Neural cell (in vitro differentiated cells): ENCODE data around the gene CEP78.

Experiments used
- EP300 ChIP-seq: fragments of 450-650 bp; conservative IDR thresholded peaks from 2 replicates; pipeline ENCODE4 v1.6.1; 2014; ENCODE audit warnings: antibody characterized with exemption, mild to moderate bottlenecking, moderate library complexity; ENCODE audit not compliant: poor library complexity, severe bottlenecking
- EZH2 ChIP-seq: fragments of 200-600, 300-800 bp; shearing (Covaris generic), sonication (generic); IDR thresholded peaks from 2 replicates; pipeline ENCODE4 v1.6.1; 2014; ENCODE audit warnings: antibody characterized with exemption, low read length, borderline replicate concordance, mild to moderate bottlenecking; ENCODE audit not compliant: insufficient read depth, poor library complexity, severe bottlenecking
- MXI1 ChIP-seq: fragments of 450-650 bp; conservative IDR thresholded peaks from 2 replicates; pipeline ENCODE4 v1.6.1; 2014; ENCODE audit warnings: antibody characterized with exemption, mild to moderate bottlenecking; ENCODE audit not compliant: poor library complexity, severe bottlenecking
- POLR2AphosphoS5 ChIP-seq: IDR thresholded peaks from 2 replicates; pipeline ENCODE4 v1.6.1; 2012
- RAD21 ChIP-seq: fragments of 450-650 bp; conservative IDR thresholded peaks from 2 replicates; pipeline ENCODE4 v1.6.1; 2014; ENCODE audit warnings: antibody characterized with exemption, mild to moderate bottlenecking, moderate library complexity
- SMC3 ChIP-seq: fragments of 450-650 bp; conservative IDR thresholded peaks from 2 replicates; pipeline ENCODE4 v1.6.1; 2014; ENCODE audit warnings: antibody characterized with exemption, mild to moderate bottlenecking, moderate library complexity; ENCODE audit not compliant: poor library complexity
- TAF1 ChIP-seq: IDR thresholded peaks from 2 replicates; pipeline ENCODE4 v1.6.1; 2012; ENCODE audit warnings: low read depth
- TF ChIP-seq, protein P1 (sequence below): fragments of 450-650 bp; IDR thresholded peaks from 2 replicates; pipeline ENCODE4 v1.5.1; 2014; ENCODE audit warnings: antibody characterized with exemption, mild to moderate bottlenecking, moderate library complexity; ENCODE audit not compliant: poor library complexity, severe bottlenecking
- TF ChIP-seq, protein P2 (sequence below): IDR thresholded peaks from 2 replicates; pipeline ENCODE4 v1.6.1; 2012; ENCODE audit warnings: borderline replicate concordance

DNA sequence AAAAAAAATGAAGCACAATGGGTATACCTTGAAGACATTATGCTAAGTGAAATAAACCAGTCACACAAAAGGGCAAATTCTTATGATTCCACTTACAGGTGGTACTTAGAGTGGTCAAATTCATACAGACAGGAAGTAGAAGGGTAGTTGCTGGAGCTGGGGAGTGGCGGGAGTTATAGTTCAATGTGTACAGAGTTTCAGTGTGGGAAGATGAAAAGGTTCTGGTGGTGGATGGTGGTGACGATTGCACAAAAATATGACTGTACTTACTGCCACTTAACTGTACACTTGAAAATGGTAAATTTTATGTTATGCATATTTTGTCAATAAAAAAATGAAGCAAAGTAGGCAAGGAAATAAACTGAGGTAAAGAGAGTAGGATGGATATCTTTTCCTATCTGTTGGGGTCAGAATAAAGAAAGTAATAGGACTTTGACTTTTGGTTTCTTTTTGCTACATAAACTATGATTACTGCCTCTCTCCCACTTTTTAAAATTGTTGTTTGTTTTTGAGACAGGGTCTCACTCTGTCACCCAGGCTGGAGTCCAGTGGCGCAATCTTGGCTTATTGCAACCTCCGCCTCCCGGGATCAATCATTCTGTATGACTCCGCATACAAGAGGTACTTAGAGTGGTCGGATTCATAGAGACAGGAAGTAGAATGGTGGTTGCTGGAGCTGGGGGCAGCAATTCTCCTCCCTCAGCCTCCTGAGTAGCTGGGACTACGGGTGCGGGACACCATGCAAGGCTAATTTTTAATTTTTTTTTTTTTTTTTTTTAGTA, 57.0 kb downstream of the CEP78 start:
- TF ChIP-seq, protein P1, sequence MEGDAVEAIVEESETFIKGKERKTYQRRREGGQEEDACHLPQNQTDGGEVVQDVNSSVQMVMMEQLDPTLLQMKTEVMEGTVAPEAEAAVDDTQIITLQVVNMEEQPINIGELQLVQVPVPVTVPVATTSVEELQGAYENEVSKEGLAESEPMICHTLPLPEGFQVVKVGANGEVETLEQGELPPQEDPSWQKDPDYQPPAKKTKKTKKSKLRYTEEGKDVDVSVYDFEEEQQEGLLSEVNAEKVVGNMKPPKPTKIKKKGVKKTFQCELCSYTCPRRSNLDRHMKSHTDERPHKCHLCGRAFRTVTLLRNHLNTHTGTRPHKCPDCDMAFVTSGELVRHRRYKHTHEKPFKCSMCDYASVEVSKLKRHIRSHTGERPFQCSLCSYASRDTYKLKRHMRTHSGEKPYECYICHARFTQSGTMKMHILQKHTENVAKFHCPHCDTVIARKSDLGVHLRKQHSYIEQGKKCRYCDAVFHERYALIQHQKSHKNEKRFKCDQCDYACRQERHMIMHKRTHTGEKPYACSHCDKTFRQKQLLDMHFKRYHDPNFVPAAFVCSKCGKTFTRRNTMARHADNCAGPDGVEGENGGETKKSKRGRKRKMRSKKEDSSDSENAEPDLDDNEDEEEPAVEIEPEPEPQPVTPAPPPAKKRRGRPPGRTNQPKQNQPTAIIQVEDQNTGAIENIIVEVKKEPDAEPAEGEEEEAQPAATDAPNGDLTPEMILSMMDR, result no peak
- TF ChIP-seq EZH2 (no peak), POLR2AphosphoS5 (no peak), EP300 (no peak), RAD21 (no peak), MXI1 (no peak), SMC3 (no peak), TAF1 (no peak)
- TF ChIP-seq, protein P2, sequence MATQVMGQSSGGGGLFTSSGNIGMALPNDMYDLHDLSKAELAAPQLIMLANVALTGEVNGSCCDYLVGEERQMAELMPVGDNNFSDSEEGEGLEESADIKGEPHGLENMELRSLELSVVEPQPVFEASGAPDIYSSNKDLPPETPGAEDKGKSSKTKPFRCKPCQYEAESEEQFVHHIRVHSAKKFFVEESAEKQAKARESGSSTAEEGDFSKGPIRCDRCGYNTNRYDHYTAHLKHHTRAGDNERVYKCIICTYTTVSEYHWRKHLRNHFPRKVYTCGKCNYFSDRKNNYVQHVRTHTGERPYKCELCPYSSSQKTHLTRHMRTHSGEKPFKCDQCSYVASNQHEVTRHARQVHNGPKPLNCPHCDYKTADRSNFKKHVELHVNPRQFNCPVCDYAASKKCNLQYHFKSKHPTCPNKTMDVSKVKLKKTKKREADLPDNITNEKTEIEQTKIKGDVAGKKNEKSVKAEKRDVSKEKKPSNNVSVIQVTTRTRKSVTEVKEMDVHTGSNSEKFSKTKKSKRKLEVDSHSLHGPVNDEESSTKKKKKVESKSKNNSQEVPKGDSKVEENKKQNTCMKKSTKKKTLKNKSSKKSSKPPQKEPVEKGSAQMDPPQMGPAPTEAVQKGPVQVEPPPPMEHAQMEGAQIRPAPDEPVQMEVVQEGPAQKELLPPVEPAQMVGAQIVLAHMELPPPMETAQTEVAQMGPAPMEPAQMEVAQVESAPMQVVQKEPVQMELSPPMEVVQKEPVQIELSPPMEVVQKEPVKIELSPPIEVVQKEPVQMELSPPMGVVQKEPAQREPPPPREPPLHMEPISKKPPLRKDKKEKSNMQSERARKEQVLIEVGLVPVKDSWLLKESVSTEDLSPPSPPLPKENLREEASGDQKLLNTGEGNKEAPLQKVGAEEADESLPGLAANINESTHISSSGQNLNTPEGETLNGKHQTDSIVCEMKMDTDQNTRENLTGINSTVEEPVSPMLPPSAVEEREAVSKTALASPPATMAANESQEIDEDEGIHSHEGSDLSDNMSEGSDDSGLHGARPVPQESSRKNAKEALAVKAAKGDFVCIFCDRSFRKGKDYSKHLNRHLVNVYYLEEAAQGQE, result no peak
